ENCODE data around the gene SEMA6C.
"Not testable (repeated sequence)": the region's sequence is repeated elsewhere in the genome, so short reads cannot be mapped to it uniquely, and the experiment has no call there.

Gene SEMA6C

GRCh38 chr1:151113877-151114276, 32.6 kb downstream of the SEMA6C start:
- no peak for DNase-seq

DNA sequence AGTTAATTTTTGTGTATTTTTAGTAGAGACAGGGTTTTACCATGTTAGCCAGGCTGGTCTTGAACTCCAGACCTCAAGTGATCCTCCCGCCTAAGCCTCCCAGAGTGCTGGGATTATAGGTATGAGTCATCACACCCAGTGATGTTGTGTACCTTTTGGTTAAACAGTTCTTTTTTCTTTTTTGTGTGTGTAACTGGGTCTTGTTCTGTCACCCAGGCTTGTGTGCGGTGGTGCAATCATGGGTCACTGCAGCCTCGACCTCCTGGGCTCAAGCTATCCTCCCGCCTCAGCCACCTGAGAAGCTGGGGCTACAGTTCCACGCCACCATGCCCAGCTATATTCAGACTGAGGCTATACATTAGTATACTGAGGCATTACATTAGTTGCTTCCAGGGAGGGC, 38.1 kb downstream of the SEMA6C start:
- no peak for DNase-seq

- DNase-seq = no peak
These were observed 39.5 kb downstream of the SEMA6C start for GRCh38 chr1:151106894-151107293.

- no peak for DNase-seq
These were observed 41.8 kb downstream of the SEMA6C start for GRCh38 chr1:151104630-151105029.

GRCh38 chr1:151098126-151098525, 48.3 kb downstream of the SEMA6C start:
- DNase-seq = no peak

GRCh38 chr1:151097426-151097825, 49.0 kb downstream of the SEMA6C start:
- DNase-seq = not testable (repeated sequence)

GRCh38 chr1:151085953-151086559, 60.4 kb downstream of the SEMA6C start:
- DNase-seq = no peak
